ENCODE data around the gene MSLN.
A peak's percentile ranks its signal among the peaks of the same experiment; 100 is the strongest.

The MSLN gene

GRCh38 chr16:783404-784161, 23.0 kb downstream of the MSLN start:
- no peaks in the 10 kb centered on the region for H3K27me3 Mint-ChIP-seq
- no peak overlapping the region for H3K4me3 Mint-ChIP-seq
- no peak overlapping the region for H3K27ac Mint-ChIP-seq
- no peaks in the 10 kb centered on the region for H3K4me1 Mint-ChIP-seq
- H3K9me3 Mint-ChIP-seq = no peaks in the 10 kb centered on the region
- H3K36me3 Mint-ChIP-seq = no peaks in the 10 kb centered on the region

- H3K4me1 Mint-ChIP-seq = no peaks in the 10 kb centered on the region
- no peak overlapping the region for H3K27ac Mint-ChIP-seq
- no peaks in the 10 kb centered on the region for H3K36me3 Mint-ChIP-seq
- H3K4me3 Mint-ChIP-seq = no peak overlapping the region
- H3K27me3 Mint-ChIP-seq = no peaks in the 10 kb centered on the region
- no peaks in the 10 kb centered on the region for H3K9me3 Mint-ChIP-seq
Observed at GRCh38 chr16:784431-784830, 23.9 kb downstream of the MSLN start.

GRCh38 chr16:785563-786535, 25.3 kb downstream of the MSLN start:
- Mint-ChIP-seq H3K27ac (no peak overlapping the region), H3K36me3 (no peaks in the 10 kb centered on the region), H3K4me3 (peak overlapping the region; percentile 75)

GRCh38 chr16:787321-787966, 26.9 kb downstream of the MSLN start:
- no peaks in the 10 kb centered on the region for H3K36me3 Mint-ChIP-seq
- H3K9me3 Mint-ChIP-seq = no peaks in the 10 kb centered on the region

More at GRCh38 chr16:785563-786535, 25.3 kb downstream of the MSLN start:
- Mint-ChIP-seq H3K27me3 (no peaks in the 10 kb centered on the region), H3K9me3 (no peaks in the 10 kb centered on the region), H3K4me1 (no peaks in the 10 kb centered on the region)

GRCh38 chr16:787978-788398, 27.5 kb downstream of the MSLN start, which contains the start of gene RPUSD1:
RPUSD1 (minus strand) TSS chr16:788381; CDS start chr16:787737, 644 bp downstream.
- Mint-ChIP-seq H3K27ac (no peak within 1 kb of the TSS), H3K27me3 (no peaks in the 10 kb centered on the region), H3K9me3 (no peaks in the 10 kb centered on the region), H3K36me3 (no peaks in the 10 kb centered on the region), H3K4me3 (peak within 1 kb of the TSS; percentile 88), H3K4me1 (no peaks in the 10 kb centered on the region)

More at GRCh38 chr16:787321-787966, 26.9 kb downstream of the MSLN start:
- no peaks in the 10 kb centered on the region for H3K27me3 Mint-ChIP-seq
- peak overlapping the region; percentile 88 for H3K4me3 Mint-ChIP-seq
- no peaks in the 10 kb centered on the region for H3K4me1 Mint-ChIP-seq
- no peak overlapping the region for H3K27ac Mint-ChIP-seq

- Mint-ChIP-seq H3K27me3 (no peaks in the 10 kb centered on the region), H3K4me3 (peak within 1 kb of the TSS; percentile 88), H3K9me3 (no peaks in the 10 kb centered on the region), H3K4me1 (no peaks in the 10 kb centered on the region), H3K27ac (no peak within 1 kb of the TSS), H3K36me3 (no peaks in the 10 kb centered on the region)
Observed at GRCh38 chr16:788399-789126, 28.0 kb downstream of the MSLN start, which contains the start of gene CHTF18. CHTF18 (plus strand) TSS chr16:788620; CDS start chr16:788685, 65 bp downstream.

- Mint-ChIP-seq H3K36me3 (no peaks in the 10 kb centered on the region), H3K4me3 (no peak overlapping the region), H3K27me3 (no peaks in the 10 kb centered on the region), H3K27ac (no peak overlapping the region), H3K9me3 (no peaks in the 10 kb centered on the region), H3K4me1 (no peaks in the 10 kb centered on the region)
Observed at GRCh38 chr16:789191-789850, 28.8 kb downstream of the MSLN start.

- H3K4me1 Mint-ChIP-seq = no peaks in the 10 kb centered on the region
- no peaks in the 10 kb centered on the region for H3K36me3 Mint-ChIP-seq
- H3K27me3 Mint-ChIP-seq = no peaks in the 10 kb centered on the region
- H3K9me3 Mint-ChIP-seq = no peaks in the 10 kb centered on the region
- H3K4me3 Mint-ChIP-seq = peak overlapping the region; percentile 26
- no peak overlapping the region for H3K27ac Mint-ChIP-seq
Observed at GRCh38 chr16:790086-790485, 29.6 kb downstream of the MSLN start.

GRCh38 chr16:791131-791530, 30.6 kb downstream of the MSLN start:
- no peaks in the 10 kb centered on the region for H3K9me3 Mint-ChIP-seq
- H3K4me3 Mint-ChIP-seq = no peak overlapping the region
- H3K27ac Mint-ChIP-seq = no peak overlapping the region
- H3K36me3 Mint-ChIP-seq = no peaks in the 10 kb centered on the region
- H3K27me3 Mint-ChIP-seq = no peaks in the 10 kb centered on the region
- no peaks in the 10 kb centered on the region for H3K4me1 Mint-ChIP-seq

- H3K4me1 Mint-ChIP-seq = no peaks in the 10 kb centered on the region
Observed at GRCh38 chr16:792221-792995, 31.9 kb downstream of the MSLN start.

GRCh38 chr16:793414-793813, 32.9 kb downstream of the MSLN start:
- Mint-ChIP-seq H3K36me3 (no peaks in the 10 kb centered on the region), H3K9me3 (no peaks in the 10 kb centered on the region), H3K27me3 (peaks cover 2% of the 10 kb centered on the region), H3K4me1 (no peaks in the 10 kb centered on the region), H3K27ac (no peak overlapping the region), H3K4me3 (no peak overlapping the region)

More at GRCh38 chr16:792221-792995, 31.9 kb downstream of the MSLN start:
- Mint-ChIP-seq H3K27me3 (no peaks in the 10 kb centered on the region), H3K27ac (no peak overlapping the region), H3K4me3 (no peak overlapping the region), H3K36me3 (no peaks in the 10 kb centered on the region), H3K9me3 (no peaks in the 10 kb centered on the region)

- H3K4me1 Mint-ChIP-seq = no peaks in the 10 kb centered on the region
- no peak overlapping the region for H3K27ac Mint-ChIP-seq
- H3K4me3 Mint-ChIP-seq = no peak overlapping the region
- H3K36me3 Mint-ChIP-seq = no peaks in the 10 kb centered on the region
- no peaks in the 10 kb centered on the region for H3K9me3 Mint-ChIP-seq
- H3K27me3 Mint-ChIP-seq = peaks cover 2% of the 10 kb centered on the region
Observed at GRCh38 chr16:794091-794822, 33.7 kb downstream of the MSLN start.

- no peaks in the 10 kb centered on the region for H3K36me3 Mint-ChIP-seq
- H3K27ac Mint-ChIP-seq = no peak overlapping the region
- H3K9me3 Mint-ChIP-seq = no peaks in the 10 kb centered on the region
- peaks cover 2% of the 10 kb centered on the region for H3K27me3 Mint-ChIP-seq
- no peak overlapping the region for H3K4me3 Mint-ChIP-seq
- H3K4me1 Mint-ChIP-seq = no peaks in the 10 kb centered on the region
Observed at GRCh38 chr16:794853-795466, 34.4 kb downstream of the MSLN start.

Data from activated naive CD4-positive, alpha-beta T cell treated with anti-CD3 and anti-CD28 coated beads, Interleukin-2, amount 50 U/mL, for 24 hours (primary cell).